Smooth muscle cell (in vitro differentiated cells): ENCODE data around the gene KCNJ9. TPM values are rescaled to one million over a fixed set of nuclear protein-coding genes. Genes with fewer than 3 reads are reported as not detected.

ENCODE experiments used
- DNase-seq: peaks from one replicate; lab custom pipeline; 2025; ENCODE audit not compliant: unreplicated experiment; lab: John Stamatoyannopoulos, UW
- H2AFZ ChIP-seq: fragments of 200-600 bp; sonication (generic); 2 replicates; pipeline ENCODE4 v1.6.0; 2016; ENCODE audit warnings: antibody characterized with exemption, low read depth, mild to moderate bottlenecking
- H3F3A ChIP-seq: fragments of 200-600 bp; sonication (generic); 2 replicates; pipeline ENCODE4 v1.6.0; 2017; ENCODE audit warnings: antibody characterized with exemption, low read depth
- H3K27ac ChIP-seq: fragments of 200-600 bp; sonication (generic); 2 replicates; pipeline ENCODE4 v1.5.1; 2016; ENCODE audit warnings: low read depth, mild to moderate bottlenecking
- H3K27me3 ChIP-seq: fragments of 200-600 bp; sonication (generic); 2 replicates; pipeline ENCODE4 v1.6.1; 2016; ENCODE audit warnings: low read depth, mild to moderate bottlenecking
- H3K36me3 ChIP-seq: fragments of 200-600 bp; sonication (generic); 2 replicates; pipeline ENCODE4 v1.5.1; 2016; ENCODE audit warnings: low read depth
- H3K4me1 ChIP-seq: fragments of 200-600 bp; sonication (generic); 2 replicates; pipeline ENCODE4 v1.5.1; 2016; ENCODE audit warnings: low read depth
- H3K4me2 ChIP-seq: fragments of 200-600 bp; sonication (generic); 2 replicates; pipeline ENCODE4 v1.6.0; 2016; ENCODE audit warnings: mild to moderate bottlenecking
- H3K4me3 ChIP-seq: fragments of 200-600 bp; sonication (generic); 2 replicates; pipeline ENCODE4 v1.5.1; 2016; ENCODE audit warnings: mild to moderate bottlenecking
- H3K79me2 ChIP-seq: fragments of 200-600 bp; sonication (generic); 2 replicates; pipeline ENCODE4 v1.6.0; 2016; ENCODE audit warnings: low read depth, mild to moderate bottlenecking
- H3K9ac ChIP-seq: fragments of 200-600 bp; sonication (generic); 2 replicates; pipeline ENCODE4 v1.6.0; 2016; ENCODE audit warnings: low read depth
- H3K9me3 ChIP-seq: fragments of 200-600 bp; sonication (generic); replicated peaks from 2 replicates; pipeline ENCODE4 v1.5.1; 2016; ENCODE audit warnings: low read depth
- H4K20me1 ChIP-seq: fragments of 200-600 bp; sonication (generic); 2 replicates; pipeline ENCODE4 v1.6.0; 2016; ENCODE audit warnings: low read depth
- CTCF ChIP-seq: fragments of 200-600 bp; sonication (generic); IDR thresholded peaks from 2 replicates; pipeline ENCODE4 v1.5.1; 2017; ENCODE audit warnings: borderline replicate concordance, mild to moderate bottlenecking, antibody characterized with exemption; ENCODE audit not compliant: insufficient read depth, poor library complexity, severe bottlenecking
- WGBS: methylation state at CpG from one replicate; pipeline ENCODE4 v1.1.7; 2016; ENCODE audit warnings: low lambda C conversion rate; 5-methylcytosine and 5-hydroxymethylcytosine counted together
- polyA plus RNA-seq: library from polyadenylated mRNA; unstranded; fragments of >200 nt; fragmentation: Nextera tagmentation; extraction: Ambion mirVana; gene quantifications from 2 replicates; pipeline ENCODE4 v1.2.1, GENCODE V29; 2016
- total RNA-seq: library from RNA; depleted of rRNA; stranded (reverse); fragments of >200 nt; gene quantifications from 2 replicates; pipeline ENCODE4 v1.2.3, GENCODE V29; 2014

The KCNJ9 gene
- total and polyA plus RNA-seq, 2 experiments from 2014 or later = not detected

DNA sequence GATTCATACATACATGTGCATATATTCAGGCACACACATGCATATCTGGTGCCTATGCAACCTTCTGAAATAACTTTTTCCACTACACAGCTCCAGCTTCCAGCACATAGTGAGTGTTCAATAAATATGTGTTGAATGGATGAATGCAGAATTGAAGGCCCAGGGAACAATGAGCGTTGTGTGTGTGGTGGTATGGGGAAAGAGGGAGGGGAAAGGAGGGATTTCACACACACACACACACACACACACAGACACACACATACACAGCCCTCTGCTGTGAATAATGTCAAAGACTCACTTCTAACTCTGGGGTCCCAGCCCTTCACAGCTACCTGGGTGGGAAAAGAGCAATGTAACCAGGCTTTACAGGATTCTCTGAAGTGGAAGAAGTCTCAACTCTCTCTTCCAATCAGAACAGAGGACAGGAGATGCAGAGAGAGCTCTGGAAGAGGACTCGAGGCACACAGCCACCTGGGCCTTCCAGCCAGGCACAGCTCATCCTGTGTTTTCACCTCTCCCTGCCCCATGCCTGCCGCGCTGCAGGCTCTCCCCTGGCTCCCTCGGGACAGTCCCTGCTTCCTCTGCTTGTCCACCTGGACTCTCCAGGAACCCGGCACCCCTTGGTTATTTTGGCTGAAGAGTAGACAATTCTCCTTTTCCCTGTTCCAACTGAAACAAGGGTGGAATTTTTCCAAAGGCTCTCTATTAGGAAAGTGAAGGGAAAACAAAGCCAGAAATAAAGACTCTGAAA, 22.5 kb downstream of the KCNJ9 start:
- H4K20me1 ChIP-seq = no peaks in the 10 kb centered on the region
- H3K27me3 ChIP-seq = no peaks in the 10 kb centered on the region
- H3F3A ChIP-seq = peaks cover 8% of the 10 kb centered on the region
- H2AFZ ChIP-seq = no peak overlapping the region
- H3K27ac ChIP-seq = no peak overlapping the region
- H3K36me3 ChIP-seq = no peaks in the 10 kb centered on the region
- H3K4me3 ChIP-seq = no peak overlapping the region
- H3K4me1 ChIP-seq = peaks cover 14% of the 10 kb centered on the region
- H3K9me3 ChIP-seq = no peaks in the 10 kb centered on the region
- H3K9ac ChIP-seq = no peak overlapping the region
- H3K79me2 ChIP-seq = no peaks in the 10 kb centered on the region
- no peak overlapping the region for H3K4me2 ChIP-seq
- no peak for DNase-seq
- TF ChIP-seq CTCF = no peak
- 73% methylated on average over 6 of the region's 6 CpGs for WGBS

GRCh38 chr1:160104486-160104885, 23.1 kb downstream of the KCNJ9 start:
- WGBS = 88% methylated on average over 3 of the region's 3 CpGs
- Histone ChIP-seq H3K9me3 (no peaks in the 10 kb centered on the region), H3K36me3 (no peaks in the 10 kb centered on the region), H3K9ac (no peak overlapping the region), H3K79me2 (no peaks in the 10 kb centered on the region), H3F3A (peaks cover 8% of the 10 kb centered on the region), H4K20me1 (no peaks in the 10 kb centered on the region), H3K4me1 (peaks cover 16% of the 10 kb centered on the region), H3K27ac (no peak overlapping the region), H3K27me3 (no peaks in the 10 kb centered on the region), H3K4me3 (no peak overlapping the region), H3K4me2 (no peak overlapping the region), H2AFZ (no peak overlapping the region)
- DNase-seq = no peak
- no peak for TF ChIP-seq CTCF

- DNase-seq = no peak
- Histone ChIP-seq H3K4me3 (no peak overlapping the region), H3K36me3 (no peaks in the 10 kb centered on the region), H2AFZ (no peak overlapping the region), H3K4me1 (peaks cover 22% of the 10 kb centered on the region), H3F3A (peaks cover 8% of the 10 kb centered on the region), H3K9ac (no peak overlapping the region), H3K4me2 (no peak overlapping the region), H3K27ac (no peak overlapping the region), H4K20me1 (no peaks in the 10 kb centered on the region), H3K79me2 (no peaks in the 10 kb centered on the region), H3K9me3 (no peaks in the 10 kb centered on the region), H3K27me3 (no peaks in the 10 kb centered on the region)
- 81% methylated on average over 5 of the region's 5 CpGs for WGBS
- TF ChIP-seq CTCF = no peak
These were observed 23.8 kb downstream of the KCNJ9 start for GRCh38 chr1:160105155-160105554.

GRCh38 chr1:160107512-160107911, 26.2 kb downstream of the KCNJ9 start:
- no peaks in the 10 kb centered on the region for H3K79me2 ChIP-seq
- H4K20me1 ChIP-seq = no peaks in the 10 kb centered on the region
- H3K9ac ChIP-seq = no peak overlapping the region
- no peak for TF ChIP-seq CTCF
- no peaks in the 10 kb centered on the region for H3K27me3 ChIP-seq
- no peak overlapping the region for H3K4me2 ChIP-seq
- H3K36me3 ChIP-seq = no peaks in the 10 kb centered on the region
- no peak for DNase-seq
- H3K9me3 ChIP-seq = no peaks in the 10 kb centered on the region
- peaks cover 26% of the 10 kb centered on the region for H3K4me1 ChIP-seq
- WGBS = 89% methylated on average over 1 of the region's 1 CpG
- H3F3A ChIP-seq = no peaks in the 10 kb centered on the region
- no peak overlapping the region for H3K4me3 ChIP-seq
- no peak overlapping the region for H2AFZ ChIP-seq
- H3K27ac ChIP-seq = no peak overlapping the region
